HL-60 (cell line): Measurements from ENCODE around the gene SMIM44.
"Not testable (repeated sequence)": the region's sequence is repeated elsewhere in the genome, so short reads cannot be mapped to it uniquely, and the experiment has no call there.

ENCODE experiments used
- CTCF ChIP-seq: IDR thresholded peaks from one replicate; pipeline ENCODE4 v1.5.1; 2011; ENCODE audit warnings: low read length, control low read depth, inconsistent platforms; ENCODE audit not compliant: insufficient read depth
- POLR2AphosphoS5 ChIP-seq: IDR thresholded peaks from 2 replicates; pipeline ENCODE4 v1.6.1; 2012; ENCODE audit warnings: low read depth
- REST ChIP-seq: IDR thresholded peaks from 2 replicates; pipeline ENCODE4 v1.6.1; 2012; ENCODE audit warnings: low read depth; ENCODE audit not compliant: insufficient replicate concordance

- TF ChIP-seq CTCF, REST, POLR2AphosphoS5: not testable (repeated sequence)
These were observed 46.1 kb upstream of the SMIM44 start for GRCh38 chr19:3529299-3529698.
